Measurements from ENCODE around the gene FRMPD2. TPM values are rescaled to one million over a fixed set of nuclear protein-coding genes. Genes with fewer than 3 reads are reported as not detected.
"Not testable (repeated sequence)": the region's sequence is repeated elsewhere in the genome, so short reads cannot be mapped to it uniquely, and the experiment has no call there.

Gene FRMPD2
- total RNA-seq, 1 donor from 2014 or later: 1.6 TPM

- H3K27ac Mint-ChIP-seq (ENCODE audit: unreplicated experiment): no peak overlapping the region
- peaks cover 16% of the 10 kb centered on the region for H3K4me1 Mint-ChIP-seq (ENCODE audit: low read depth, unreplicated experiment)
- H3K27me3 Mint-ChIP-seq (ENCODE audit: unreplicated experiment): peaks cover 5% of the 10 kb centered on the region
- no peak for DNase-seq
- H3K9me3 Mint-ChIP-seq (ENCODE audit: unreplicated experiment): peaks cover 4% of the 10 kb centered on the region
- no peak overlapping the region for H3K4me3 Mint-ChIP-seq (ENCODE audit: unreplicated experiment)
- H3K36me3 Mint-ChIP-seq (ENCODE audit: unreplicated experiment): no peaks in the 10 kb centered on the region
- TF ChIP-seq CTCF (IDR thresholded peaks at IDR 0.05; ENCODE audit: partially characterized antibody, unreplicated experiment): no peak
These were observed 86.6 kb downstream of the FRMPD2 start for GRCh38 chr10:48187713-48188485.

GRCh38 chr10:48187126-48187525 is 87.4 kb downstream of the FRMPD2 start:
- Mint-ChIP-seq H3K4me3 (ENCODE audit: unreplicated experiment) (no peak overlapping the region), H3K36me3 (ENCODE audit: unreplicated experiment) (no peaks in the 10 kb centered on the region), H3K9me3 (ENCODE audit: unreplicated experiment) (peaks cover 2% of the 10 kb centered on the region), H3K27me3 (ENCODE audit: unreplicated experiment) (peaks cover 5% of the 10 kb centered on the region), H3K27ac (ENCODE audit: unreplicated experiment) (no peak overlapping the region), H3K4me1 (ENCODE audit: low read depth, unreplicated experiment) (peaks cover 10% of the 10 kb centered on the region)
- TF ChIP-seq CTCF (IDR thresholded peaks at IDR 0.05; ENCODE audit: partially characterized antibody, unreplicated experiment): no peak
- DNase-seq: no peak

GRCh38 chr10:48186264-48186804 is 88.2 kb downstream of the FRMPD2 start:
- H3K36me3 Mint-ChIP-seq (ENCODE audit: unreplicated experiment); DNase-seq; H3K9me3 Mint-ChIP-seq (ENCODE audit: unreplicated experiment); H3K27me3 Mint-ChIP-seq (ENCODE audit: unreplicated experiment); H3K4me1 Mint-ChIP-seq (ENCODE audit: low read depth, unreplicated experiment); H3K27ac Mint-ChIP-seq (ENCODE audit: unreplicated experiment): not testable (repeated sequence)
- H3K4me3 Mint-ChIP-seq (ENCODE audit: unreplicated experiment): peak overlapping the region; percentile 28

- Mint-ChIP-seq H3K27me3 (ENCODE audit: unreplicated experiment) (peaks cover 3% of the 10 kb centered on the region), H3K36me3 (ENCODE audit: unreplicated experiment) (no peaks in the 10 kb centered on the region), H3K4me3 (ENCODE audit: unreplicated experiment) (no peak overlapping the region), H3K27ac (ENCODE audit: unreplicated experiment) (no peak overlapping the region), H3K9me3 (ENCODE audit: unreplicated experiment) (no peaks in the 10 kb centered on the region), H3K4me1 (ENCODE audit: low read depth, unreplicated experiment) (peaks cover 8% of the 10 kb centered on the region)
- TF ChIP-seq CTCF (IDR thresholded peaks at IDR 0.05; ENCODE audit: partially characterized antibody, unreplicated experiment): no peak
- no peak for DNase-seq
These were observed 90.3 kb downstream of the FRMPD2 start for GRCh38 chr10:48184224-48184623.

GRCh38 chr10:48172715-48173114 is 101.8 kb downstream of the FRMPD2 start:
- H3K27me3 Mint-ChIP-seq (ENCODE audit: unreplicated experiment); DNase-seq: not testable (repeated sequence)

GRCh38 chr10:48160670-48161069 is 113.8 kb downstream of the FRMPD2 start:
- not testable (repeated sequence) for H3K9me3 Mint-ChIP-seq (ENCODE audit: unreplicated experiment); H3K36me3 Mint-ChIP-seq (ENCODE audit: unreplicated experiment); H3K27ac Mint-ChIP-seq (ENCODE audit: unreplicated experiment); H3K27me3 Mint-ChIP-seq (ENCODE audit: unreplicated experiment); H3K4me3 Mint-ChIP-seq (ENCODE audit: unreplicated experiment)
- TF ChIP-seq CTCF (IDR thresholded peaks at IDR 0.05; ENCODE audit: partially characterized antibody, unreplicated experiment): peak; percentile 43
- H3K4me1 Mint-ChIP-seq (ENCODE audit: low read depth, unreplicated experiment): peaks cover 16% of the 10 kb centered on the region
- DNase-seq: peak; percentile 73

More at GRCh38 chr10:48172715-48173114, 101.8 kb downstream of the FRMPD2 start:
- not testable (repeated sequence) for H3K4me1 Mint-ChIP-seq (ENCODE audit: low read depth, unreplicated experiment); H3K36me3 Mint-ChIP-seq (ENCODE audit: unreplicated experiment); H3K9me3 Mint-ChIP-seq (ENCODE audit: unreplicated experiment)
- H3K4me3 Mint-ChIP-seq (ENCODE audit: unreplicated experiment): peak overlapping the region; percentile 71
- peak overlapping the region; percentile 92 for H3K27ac Mint-ChIP-seq (ENCODE audit: unreplicated experiment)

GRCh38 chr10:48160163-48160562 is 114.3 kb downstream of the FRMPD2 start:
- H3K27ac Mint-ChIP-seq (ENCODE audit: unreplicated experiment): peak overlapping the region; percentile 52
- not testable (repeated sequence) for H3K36me3 Mint-ChIP-seq (ENCODE audit: unreplicated experiment); DNase-seq; H3K27me3 Mint-ChIP-seq (ENCODE audit: unreplicated experiment); H3K9me3 Mint-ChIP-seq (ENCODE audit: unreplicated experiment)
- H3K4me1 Mint-ChIP-seq (ENCODE audit: low read depth, unreplicated experiment): peaks cover 16% of the 10 kb centered on the region
- H3K4me3 Mint-ChIP-seq (ENCODE audit: unreplicated experiment): peak overlapping the region; percentile 20

- H3K4me1 Mint-ChIP-seq (ENCODE audit: low read depth, unreplicated experiment); H3K27me3 Mint-ChIP-seq (ENCODE audit: unreplicated experiment); DNase-seq; H3K36me3 Mint-ChIP-seq (ENCODE audit: unreplicated experiment); H3K4me3 Mint-ChIP-seq (ENCODE audit: unreplicated experiment); H3K27ac Mint-ChIP-seq (ENCODE audit: unreplicated experiment); H3K9me3 Mint-ChIP-seq (ENCODE audit: unreplicated experiment): not testable (repeated sequence)
These were observed 120.0 kb downstream of the FRMPD2 start for GRCh38 chr10:48154211-48155140.

Data from glutamatergic neuron (in vitro differentiated cells).